GM06990 (cell line): ENCODE results near the gene FERD3L.

Experiments
- DNase-seq: peaks from one replicate; pipeline ENCODE4 v3.0.0-alpha.2; 2011; ENCODE audit not compliant: insufficient read length; ENCODE audit errors: extremely low read depth
- H3K27me3 ChIP-seq: replicated peaks from 2 replicates; pipeline ENCODE4 v1.6.0; 2011; ENCODE audit warnings: low read length; ENCODE audit not compliant: control insufficient read depth, insufficient read depth
- H3K36me3 ChIP-seq: 2 replicates; pipeline ENCODE4 v1.5.1; 2011; ENCODE audit warnings: low read length; ENCODE audit not compliant: control insufficient read depth, insufficient read depth
- H3K4me3 ChIP-seq: replicated peaks from 2 replicates; pipeline ENCODE4 v1.5.1; 2011; ENCODE audit warnings: low read depth, mild to moderate bottlenecking, control low read depth, low read length
- TF ChIP-seq, protein P1 (sequence below): IDR thresholded peaks from 2 replicates; pipeline ENCODE4 v1.5.1; 2011; ENCODE audit warnings: low read length, control low read depth, mild to moderate bottlenecking, inconsistent platforms; ENCODE audit not compliant: insufficient read depth, poor library complexity, severe bottlenecking

FERD3L gene

DNA sequence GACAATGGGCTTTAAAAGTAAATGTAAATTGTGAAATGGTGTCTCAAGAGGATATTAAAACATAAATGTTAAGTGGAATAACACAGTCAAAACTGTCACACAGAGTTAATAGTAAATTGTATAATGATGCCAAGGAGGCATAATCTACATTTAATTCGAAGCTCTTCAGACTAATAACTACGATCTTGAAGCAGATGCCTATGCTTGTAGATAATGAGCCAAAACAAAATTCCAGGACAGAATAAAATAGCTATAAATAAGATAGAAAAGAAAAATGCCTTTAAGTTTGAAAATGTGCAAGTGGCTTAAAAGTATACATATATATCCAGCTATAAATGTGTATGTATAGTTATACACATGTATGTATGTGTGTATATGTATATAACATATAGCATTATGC, 45.3 kb downstream of the FERD3L start:
- no peaks in the 10 kb centered on the region for H3K27me3 ChIP-seq
- DNase-seq = no peak
- TF ChIP-seq, protein P1, sequence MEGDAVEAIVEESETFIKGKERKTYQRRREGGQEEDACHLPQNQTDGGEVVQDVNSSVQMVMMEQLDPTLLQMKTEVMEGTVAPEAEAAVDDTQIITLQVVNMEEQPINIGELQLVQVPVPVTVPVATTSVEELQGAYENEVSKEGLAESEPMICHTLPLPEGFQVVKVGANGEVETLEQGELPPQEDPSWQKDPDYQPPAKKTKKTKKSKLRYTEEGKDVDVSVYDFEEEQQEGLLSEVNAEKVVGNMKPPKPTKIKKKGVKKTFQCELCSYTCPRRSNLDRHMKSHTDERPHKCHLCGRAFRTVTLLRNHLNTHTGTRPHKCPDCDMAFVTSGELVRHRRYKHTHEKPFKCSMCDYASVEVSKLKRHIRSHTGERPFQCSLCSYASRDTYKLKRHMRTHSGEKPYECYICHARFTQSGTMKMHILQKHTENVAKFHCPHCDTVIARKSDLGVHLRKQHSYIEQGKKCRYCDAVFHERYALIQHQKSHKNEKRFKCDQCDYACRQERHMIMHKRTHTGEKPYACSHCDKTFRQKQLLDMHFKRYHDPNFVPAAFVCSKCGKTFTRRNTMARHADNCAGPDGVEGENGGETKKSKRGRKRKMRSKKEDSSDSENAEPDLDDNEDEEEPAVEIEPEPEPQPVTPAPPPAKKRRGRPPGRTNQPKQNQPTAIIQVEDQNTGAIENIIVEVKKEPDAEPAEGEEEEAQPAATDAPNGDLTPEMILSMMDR = no peak
- no peak overlapping the region for H3K4me3 ChIP-seq
- H3K36me3 ChIP-seq = no peaks in the 10 kb centered on the region

DNA sequence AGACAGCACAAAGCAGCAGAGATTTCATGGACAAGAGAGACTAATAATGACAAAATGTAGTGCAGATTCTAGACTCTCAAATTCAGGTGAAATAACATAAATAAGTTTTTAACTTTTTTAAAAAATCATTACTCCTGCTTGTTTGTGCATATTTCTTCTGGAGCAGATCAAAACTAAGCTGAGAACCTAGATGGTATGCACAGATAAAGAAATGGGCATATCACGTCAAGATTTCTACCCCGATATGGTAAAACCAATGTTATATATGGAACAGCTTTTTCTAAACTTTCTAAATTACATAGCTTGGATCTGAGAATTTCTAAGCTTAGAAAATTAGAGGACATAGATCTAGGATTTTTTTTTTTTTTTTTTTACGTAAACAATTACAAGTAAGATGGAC, 46.0 kb downstream of the FERD3L start:
- TF ChIP-seq, protein P1 = no peak
- Histone ChIP-seq H3K27me3 (no peaks in the 10 kb centered on the region), H3K36me3 (no peaks in the 10 kb centered on the region), H3K4me3 (no peak overlapping the region)
- no peak for DNase-seq

DNA sequence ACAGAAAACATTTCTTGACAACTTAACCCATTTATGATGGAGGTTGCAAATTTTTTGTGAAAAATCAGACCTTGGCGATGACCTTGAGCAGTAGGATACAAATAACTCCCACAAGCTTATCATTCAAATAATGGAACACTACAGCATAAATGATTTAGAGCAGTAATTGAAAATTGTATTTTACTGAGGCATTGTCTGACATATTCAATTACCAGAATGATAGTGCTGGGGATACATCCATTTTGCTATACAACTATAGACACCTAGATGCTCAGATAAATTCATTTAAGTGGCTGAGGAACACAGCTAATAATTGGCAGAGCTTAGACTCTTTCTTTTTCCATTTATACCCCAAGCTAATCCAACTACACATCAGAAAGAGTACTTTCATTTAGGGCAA, 46.7 kb downstream of the FERD3L start:
- Histone ChIP-seq H3K4me3 (no peak overlapping the region), H3K27me3 (no peaks in the 10 kb centered on the region)
- DNase-seq = no peak

DNA sequence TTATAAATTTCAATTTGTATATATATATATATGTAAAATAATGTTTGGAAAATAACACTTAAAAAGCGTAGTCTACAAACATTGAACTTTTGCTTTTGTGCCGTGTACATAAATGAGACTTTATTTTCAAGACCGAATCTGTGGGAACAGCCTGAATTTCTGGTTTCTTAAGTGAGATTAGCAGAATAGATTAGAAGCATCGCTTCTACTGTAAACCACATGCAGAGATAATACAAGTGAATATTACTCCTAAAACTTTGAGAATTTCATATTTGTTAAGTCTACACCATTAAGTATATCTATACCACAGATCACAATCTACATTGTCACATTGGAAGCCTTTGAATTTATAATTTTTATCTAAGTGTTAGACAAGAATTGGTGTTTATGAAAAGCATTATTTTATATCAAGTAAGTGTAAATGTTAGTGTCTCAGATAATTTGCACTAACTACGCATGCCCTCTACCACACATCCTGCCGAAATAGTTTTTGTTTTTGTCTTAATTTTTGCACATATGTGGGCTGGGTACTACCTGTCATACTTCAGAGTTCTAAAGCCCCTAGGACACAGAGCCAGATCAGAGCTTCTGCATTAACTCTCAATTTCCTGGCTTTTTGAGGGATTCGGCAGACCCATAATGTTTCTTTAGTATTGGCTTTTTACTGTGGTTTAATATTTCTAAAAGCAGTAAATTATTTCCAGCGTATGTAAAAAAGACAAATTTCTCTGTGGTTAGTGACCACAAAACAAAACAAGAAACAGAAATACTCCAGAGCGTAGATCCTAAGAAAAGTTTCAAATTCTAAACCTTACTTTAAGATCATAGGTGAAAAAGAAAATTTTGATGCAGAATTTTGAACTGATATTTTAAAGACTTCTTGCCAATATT, 47.8 kb downstream of the FERD3L start:
- no peak overlapping the region for H3K4me3 ChIP-seq
- TF ChIP-seq, protein P1 = no peak
- no peaks in the 10 kb centered on the region for H3K27me3 ChIP-seq
- no peaks in the 10 kb centered on the region for H3K36me3 ChIP-seq
- no peak for DNase-seq

More for the DNA sequence above, 46.7 kb downstream of the FERD3L start:
- TF ChIP-seq, protein P1 = no peak
- no peaks in the 10 kb centered on the region for H3K36me3 ChIP-seq

DNA sequence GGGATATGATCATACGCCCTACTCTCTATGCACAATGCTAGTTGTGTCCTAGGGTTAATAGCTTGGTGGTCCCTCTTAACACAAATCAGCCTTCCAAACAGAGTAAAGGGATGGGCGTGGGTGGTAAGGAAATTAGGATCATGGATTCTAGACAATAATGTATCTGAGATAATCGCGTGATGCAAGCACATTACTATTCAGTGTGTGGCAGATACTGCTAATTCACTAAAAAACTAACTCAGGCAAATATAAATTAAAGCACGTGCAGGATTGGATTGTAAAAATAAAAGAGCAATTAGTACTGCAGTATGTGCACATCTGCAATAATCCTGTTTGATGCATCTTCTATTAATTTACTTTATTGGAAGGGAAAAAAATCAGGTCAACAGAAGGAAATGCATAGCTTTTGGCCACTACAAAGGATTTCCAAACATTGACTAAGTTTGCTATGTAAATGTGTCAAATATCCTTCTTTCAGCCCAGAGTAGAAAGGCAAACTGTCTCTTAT, 49.8 kb downstream of the FERD3L start:
- no peak for DNase-seq
- no peaks in the 10 kb centered on the region for H3K27me3 ChIP-seq
- no peaks in the 10 kb centered on the region for H3K36me3 ChIP-seq
- no peak overlapping the region for H3K4me3 ChIP-seq
- TF ChIP-seq, protein P1 = no peak
